Neural progenitor cell (in vitro differentiated cells): ENCODE measurements around the gene MRPL32.

ENCODE experiments used
- CTCF ChIP-seq: fragments of 200-600 bp; sonication (generic); IDR thresholded peaks from 2 replicates; pipeline ENCODE4 v1.5.1; 2017; ENCODE audit warnings: antibody characterized with exemption, mild to moderate bottlenecking
- EZH2 ChIP-seq: fragments of 200-600 bp; sonication (generic); IDR thresholded peaks from 2 replicates; pipeline ENCODE4 v1.6.1; 2017; ENCODE audit warnings: antibody characterized with exemption, mild to moderate bottlenecking, moderate library complexity

- TF ChIP-seq CTCF: no peak
- TF ChIP-seq EZH2: no peak
Measured at GRCh38 chr7:42886893-42887505, 45.2 kb upstream of the MRPL32 start.
